ENCODE measurements around the gene NT5DC1.

DNA sequence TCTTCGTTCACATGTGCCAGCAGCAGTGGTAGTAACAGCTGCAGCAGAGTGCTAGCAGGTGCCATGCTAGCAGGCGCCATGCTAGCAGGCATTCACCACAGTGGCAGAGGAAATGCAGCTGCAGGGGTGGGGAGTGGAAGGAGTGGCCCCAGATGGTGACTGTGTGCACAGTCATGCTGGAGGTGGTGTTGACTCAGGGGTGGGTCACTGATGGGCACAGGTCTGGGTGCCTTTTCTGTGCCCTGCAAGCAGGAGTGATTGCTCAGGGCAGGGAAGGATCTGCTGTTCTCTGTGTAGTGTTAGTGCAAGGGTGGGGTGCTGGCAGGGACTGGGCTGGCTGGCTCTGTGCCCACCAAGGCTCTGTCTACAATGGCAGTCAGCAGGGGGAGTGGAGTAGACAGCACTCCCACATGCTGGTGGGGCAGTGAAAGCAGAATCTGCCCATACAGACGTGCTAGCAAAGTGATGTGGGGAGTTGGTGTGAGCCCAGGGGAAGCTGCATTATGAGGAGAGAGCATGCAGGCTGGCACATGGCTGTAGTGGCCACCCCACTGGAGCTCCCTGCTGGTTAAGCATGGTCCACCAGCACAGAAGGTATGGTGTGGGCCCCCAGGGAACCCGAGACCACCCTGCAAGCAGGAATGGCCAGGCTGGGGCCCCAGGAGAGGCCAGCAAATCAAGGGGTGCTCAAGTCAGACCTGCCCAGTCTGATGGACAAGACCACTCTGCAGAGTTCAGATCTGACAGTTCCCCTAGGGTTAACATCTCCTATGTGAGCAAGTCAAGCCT is 164.6 kb downstream of the NT5DC1 start:
- TF ChIP-seq MAZ (IDR thresholded peaks at IDR 0.05; ENCODE audit: borderline replicate concordance, low read depth, low read length), result no peak
- no peak for TF ChIP-seq FOSB (CRISPR knock-in tag; IDR thresholded peaks at IDR 0.05)
- TF ChIP-seq, protein P1, sequence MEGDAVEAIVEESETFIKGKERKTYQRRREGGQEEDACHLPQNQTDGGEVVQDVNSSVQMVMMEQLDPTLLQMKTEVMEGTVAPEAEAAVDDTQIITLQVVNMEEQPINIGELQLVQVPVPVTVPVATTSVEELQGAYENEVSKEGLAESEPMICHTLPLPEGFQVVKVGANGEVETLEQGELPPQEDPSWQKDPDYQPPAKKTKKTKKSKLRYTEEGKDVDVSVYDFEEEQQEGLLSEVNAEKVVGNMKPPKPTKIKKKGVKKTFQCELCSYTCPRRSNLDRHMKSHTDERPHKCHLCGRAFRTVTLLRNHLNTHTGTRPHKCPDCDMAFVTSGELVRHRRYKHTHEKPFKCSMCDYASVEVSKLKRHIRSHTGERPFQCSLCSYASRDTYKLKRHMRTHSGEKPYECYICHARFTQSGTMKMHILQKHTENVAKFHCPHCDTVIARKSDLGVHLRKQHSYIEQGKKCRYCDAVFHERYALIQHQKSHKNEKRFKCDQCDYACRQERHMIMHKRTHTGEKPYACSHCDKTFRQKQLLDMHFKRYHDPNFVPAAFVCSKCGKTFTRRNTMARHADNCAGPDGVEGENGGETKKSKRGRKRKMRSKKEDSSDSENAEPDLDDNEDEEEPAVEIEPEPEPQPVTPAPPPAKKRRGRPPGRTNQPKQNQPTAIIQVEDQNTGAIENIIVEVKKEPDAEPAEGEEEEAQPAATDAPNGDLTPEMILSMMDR (IDR thresholded peaks at IDR 0.05), result no peak
- no peak for TF ChIP-seq RCOR1 (IDR thresholded peaks at IDR 0.05; ENCODE audit: low read depth, low read length)
- no peak for TF ChIP-seq ESRRA (IDR thresholded peaks at IDR 0.05; ENCODE audit: borderline replicate concordance, low read length)
- TF ChIP-seq, protein P2, sequence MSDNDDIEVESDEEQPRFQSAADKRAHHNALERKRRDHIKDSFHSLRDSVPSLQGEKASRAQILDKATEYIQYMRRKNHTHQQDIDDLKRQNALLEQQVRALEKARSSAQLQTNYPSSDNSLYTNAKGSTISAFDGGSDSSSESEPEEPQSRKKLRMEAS (IDR thresholded peaks at IDR 0.05), result no peak
- no peak for TF ChIP-seq KDM1A (IDR thresholded peaks at IDR 0.05; ENCODE audit: low read depth)
- TF ChIP-seq POLR2A (IDR thresholded peaks at IDR 0.05; ENCODE audit: low read length), result no peak
- TF ChIP-seq CHD2 (IDR thresholded peaks at IDR 0.05; ENCODE audit: low read length, partially characterized antibody), result no peak

All from A549 (cell line).